Mesenchymal stem cell (in vitro differentiated cells and primary cell): ENCODE data around the gene RBM14. TPM values are rescaled to one million over a fixed set of nuclear protein-coding genes. Genes with fewer than 3 reads are reported as not detected.

Experiments
- DNase-seq: peaks from one replicate; pipeline ENCODE4 v3.0.0-alpha.2; 2013
- H2AFZ ChIP-seq: one replicate; pipeline ENCODE4 v1.6.1; 2013; ENCODE audit warnings: low read depth, mild to moderate bottlenecking, control low read depth, inconsistent platforms, low read length, moderate library complexity
- H2AK5ac ChIP-seq: 2 replicates; pipeline ENCODE4 v1.6.1; 2013; ENCODE audit warnings: low read length, moderate library complexity, mild to moderate bottlenecking, inconsistent platforms; ENCODE audit not compliant: severe bottlenecking
- H2BK120ac ChIP-seq: one replicate; pipeline ENCODE4 v1.6.1; 2013; ENCODE audit warnings: low read depth, mild to moderate bottlenecking, inconsistent platforms, low read length, moderate library complexity
- H2BK12ac ChIP-seq, 2 experiments: one replicate each; pipeline ENCODE4 v1.6.1; 2013; ENCODE audit warnings: inconsistent platforms in 2 of 2, low read length in 2 of 2, mild to moderate bottlenecking in 2 of 2, moderate library complexity in 2 of 2, control low read depth in 1 of 2
- H2BK15ac ChIP-seq: one replicate; pipeline ENCODE4 v1.6.1; 2013; ENCODE audit warnings: mild to moderate bottlenecking, low read depth, inconsistent platforms; ENCODE audit not compliant: poor library complexity, severe bottlenecking
- H2BK5ac ChIP-seq: 2 replicates; pipeline ENCODE4 v1.6.1; 2013; ENCODE audit warnings: low read depth, mild to moderate bottlenecking, low read length, control low read depth, inconsistent platforms; ENCODE audit not compliant: poor library complexity, severe bottlenecking
- H3K14ac ChIP-seq, 2 experiments: one replicate each; pipeline ENCODE4 v1.6.1; 2013; ENCODE audit warnings: inconsistent platforms in 2 of 2, low read length in 2 of 2, control low read depth in 1 of 2, mild to moderate bottlenecking in 1 of 2, moderate library complexity in 1 of 2
- H3K18ac ChIP-seq, 2 experiments: one replicate each; pipeline ENCODE4 v1.6.1; 2013; ENCODE audit warnings: inconsistent platforms in 2 of 2, low read length in 2 of 2, control low read depth in 1 of 2, low read depth in 1 of 2, mild to moderate bottlenecking in 1 of 2
- H3K23ac ChIP-seq, 2 experiments: one replicate each; pipeline ENCODE4 v1.6.1; 2013; ENCODE audit warnings: inconsistent platforms in 2 of 2, low read length in 2 of 2, mild to moderate bottlenecking in 2 of 2, moderate library complexity in 2 of 2, control low read depth in 1 of 2
- H3K27ac ChIP-seq: 2 replicates; pipeline ENCODE4 v1.5.1; 2013; ENCODE audit warnings: mild to moderate bottlenecking, moderate library complexity, low read length, control low read depth, inconsistent platforms; ENCODE audit not compliant: poor library complexity, severe bottlenecking
- H3K27me3 ChIP-seq, 2 experiments: 2 replicates each; pipeline versions ENCODE4 v1.6.1 to v1.7.0; 2013; ENCODE audit warnings: low read length in 2 of 2, mild to moderate bottlenecking in 2 of 2, moderate library complexity in 2 of 2, control low read depth in 1 of 2, inconsistent platforms in 1 of 2; ENCODE audit not compliant: control insufficient read depth in 1 of 2, insufficient read depth in 1 of 2
- H3K36me3 ChIP-seq, 2 experiments: 2 replicates each; pipeline versions ENCODE4 v1.6.1 to v1.7.0; 2013; ENCODE audit warnings: low read length in 2 of 2, control low read depth in 1 of 2, inconsistent platforms in 1 of 2, low read depth in 1 of 2, mild to moderate bottlenecking in 1 of 2; ENCODE audit not compliant: insufficient read depth in 2 of 2, control insufficient read depth in 1 of 2
- H3K4ac ChIP-seq, 2 experiments: one replicate each; pipeline ENCODE4 v1.6.1; 2013; ENCODE audit warnings: inconsistent platforms in 2 of 2, low read length in 2 of 2, mild to moderate bottlenecking in 2 of 2, moderate library complexity in 2 of 2, control low read depth in 1 of 2, low read depth in 1 of 2
- H3K4me1 ChIP-seq: 2 replicates; pipeline ENCODE4 v1.6.1; 2013; ENCODE audit warnings: low read depth, low read length, control low read depth; ENCODE audit not compliant: control insufficient read depth, insufficient read depth
- H3K4me2 ChIP-seq: 2 replicates; pipeline ENCODE4 v1.6.1; 2013; ENCODE audit warnings: low read length, mild to moderate bottlenecking, inconsistent platforms; ENCODE audit not compliant: poor library complexity, severe bottlenecking
- H3K4me3 ChIP-seq, 2 experiments: 2 replicates each; pipeline versions ENCODE4 v1.5.1 to v1.7.0; 2013; ENCODE audit warnings: low read length in 2 of 2, mild to moderate bottlenecking in 2 of 2, control low read depth in 1 of 2, low read depth in 1 of 2; ENCODE audit not compliant: insufficient read depth in 1 of 2
- H3K79me1 ChIP-seq: replicated peaks from 2 replicates; pipeline ENCODE4 v1.6.1; 2013; ENCODE audit warnings: mild to moderate bottlenecking, control low read depth, low read length, inconsistent platforms; ENCODE audit not compliant: poor library complexity, severe bottlenecking
- H3K9ac ChIP-seq: 2 replicates; pipeline ENCODE4 v1.7.0; 2013; ENCODE audit warnings: mild to moderate bottlenecking, low read length, moderate library complexity
- H3K9me3 ChIP-seq: 2 replicates; pipeline ENCODE4 v1.7.0; 2013; ENCODE audit warnings: mild to moderate bottlenecking, low read length; ENCODE audit not compliant: control insufficient read depth
- H4K8ac ChIP-seq: one replicate; pipeline ENCODE4 v1.6.1; 2013; ENCODE audit warnings: inconsistent platforms, mild to moderate bottlenecking, low read length, moderate library complexity
- H4K91ac ChIP-seq: one replicate; pipeline ENCODE4 v1.6.1; 2013; ENCODE audit warnings: mild to moderate bottlenecking, low read length, inconsistent platforms
- WGBS: methylation state at CpG from one replicate; pipeline ENCODE4 v1.1.7; 2013; ENCODE audit warnings: mixed read lengths; 5-methylcytosine and 5-hydroxymethylcytosine counted together
- polyA plus RNA-seq, 2 experiments: library from polyadenylated mRNA; stranded (reverse); fragments of 200-250 nt; gene quantifications; one replicate each; pipeline ENCODE4 v1.2.3, GENCODE V29; 2013

Gene RBM14, protein sequence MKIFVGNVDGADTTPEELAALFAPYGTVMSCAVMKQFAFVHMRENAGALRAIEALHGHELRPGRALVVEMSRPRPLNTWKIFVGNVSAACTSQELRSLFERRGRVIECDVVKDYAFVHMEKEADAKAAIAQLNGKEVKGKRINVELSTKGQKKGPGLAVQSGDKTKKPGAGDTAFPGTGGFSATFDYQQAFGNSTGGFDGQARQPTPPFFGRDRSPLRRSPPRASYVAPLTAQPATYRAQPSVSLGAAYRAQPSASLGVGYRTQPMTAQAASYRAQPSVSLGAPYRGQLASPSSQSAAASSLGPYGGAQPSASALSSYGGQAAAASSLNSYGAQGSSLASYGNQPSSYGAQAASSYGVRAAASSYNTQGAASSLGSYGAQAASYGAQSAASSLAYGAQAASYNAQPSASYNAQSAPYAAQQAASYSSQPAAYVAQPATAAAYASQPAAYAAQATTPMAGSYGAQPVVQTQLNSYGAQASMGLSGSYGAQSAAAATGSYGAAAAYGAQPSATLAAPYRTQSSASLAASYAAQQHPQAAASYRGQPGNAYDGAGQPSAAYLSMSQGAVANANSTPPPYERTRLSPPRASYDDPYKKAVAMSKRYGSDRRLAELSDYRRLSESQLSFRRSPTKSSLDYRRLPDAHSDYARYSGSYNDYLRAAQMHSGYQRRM
- 28.0 TPM for polyA plus RNA-seq (2013, experiment 1 of 2)
- 26.7 TPM for polyA plus RNA-seq (2013, experiment 2 of 2)

GRCh38 chr11:66616379-66617154, at the start of gene RBM14:
TSS of gene RBM14 (plus strand) at chr11:66616630. CDS start at chr11:66616721, 91 bp downstream.
- peak within 1 kb of the TSS in 1 of 2 experiments; percentile 69 for H3K14ac ChIP-seq
- peak within 1 kb of the TSS; percentile 92 for H4K8ac ChIP-seq
- peak; percentile 100 for DNase-seq
- peaks cover 4 to 17% of the 10 kb centered on the region in 2 experiments for H3K36me3 ChIP-seq
- no peak within 1 kb of the TSS for H2BK12ac ChIP-seq
- H3K9ac ChIP-seq: peak within 1 kb of the TSS; percentile 99
- under 1% methylated on average over 89 of the region's 90 CpGs for WGBS
- peak within 1 kb of the TSS; percentile 89 for H3K27ac ChIP-seq
- no peaks in the 10 kb centered on the region for H3K27me3 ChIP-seq
- H2AFZ ChIP-seq: no peak within 1 kb of the TSS
- peak within 1 kb of the TSS; percentile 30 for H2BK15ac ChIP-seq
- no peaks in the 10 kb centered on the region for H3K9me3 ChIP-seq
- peak within 1 kb of the TSS; percentile 84 for H2BK120ac ChIP-seq
- peak within 1 kb of the TSS; percentile 19 to 92 for H3K4ac ChIP-seq
- H3K4me1 ChIP-seq: peaks cover 4% of the 10 kb centered on the region
- peak within 1 kb of the TSS; percentile 58 for H4K91ac ChIP-seq
- H3K4me2 ChIP-seq: peak within 1 kb of the TSS; percentile 94
- peak within 1 kb of the TSS; percentile 85 to 95 for H3K18ac ChIP-seq
- no peak within 1 kb of the TSS for H3K23ac ChIP-seq
- peaks cover 1% of the 10 kb centered on the region for H3K79me1 ChIP-seq
- H2AK5ac ChIP-seq: no peak within 1 kb of the TSS
- peak within 1 kb of the TSS; percentile 83 for H2BK5ac ChIP-seq
- peak within 1 kb of the TSS; percentile 78 to 99 for H3K4me3 ChIP-seq

DNA sequence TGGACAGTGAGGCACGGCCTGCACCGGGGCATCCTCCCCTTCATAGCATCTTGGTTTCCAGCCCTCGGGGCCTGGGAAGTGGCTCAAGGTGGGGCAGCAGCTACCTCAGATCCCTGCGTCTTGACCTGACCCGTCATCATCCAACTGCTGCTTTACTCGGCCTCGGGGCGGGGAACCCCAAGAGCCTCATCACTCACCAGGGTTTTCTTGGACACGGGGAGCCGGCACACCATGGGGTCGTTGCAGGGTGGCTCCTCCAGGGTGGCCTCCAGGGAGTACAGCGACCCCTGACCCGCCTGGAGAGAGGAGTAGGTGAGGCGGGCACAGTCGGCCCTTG, 48.7 kb upstream of the RBM14 start:
- no peak overlapping the region for H4K91ac ChIP-seq
- H3K9ac ChIP-seq: peak overlapping the region; percentile 73
- H2BK12ac ChIP-seq: no peak overlapping the region
- no peak overlapping the region for H4K8ac ChIP-seq
- peaks cover 0 to 5% of the 10 kb centered on the region in 2 experiments for H3K27me3 ChIP-seq
- no peak overlapping the region for H3K18ac ChIP-seq
- no peak overlapping the region for H2AFZ ChIP-seq
- H3K4me1 ChIP-seq: no peaks in the 10 kb centered on the region
- H3K9me3 ChIP-seq: no peaks in the 10 kb centered on the region
- no peak overlapping the region for H3K14ac ChIP-seq
- no peak for DNase-seq
- H3K23ac ChIP-seq: no peak overlapping the region
- 92% methylated on average over 15 of the region's 15 CpGs for WGBS
- no peak overlapping the region for H3K4ac ChIP-seq
- H3K79me1 ChIP-seq: no peaks in the 10 kb centered on the region
- no peak overlapping the region for H2AK5ac ChIP-seq
- H2BK15ac ChIP-seq: no peak overlapping the region
- no peak overlapping the region for H2BK120ac ChIP-seq
- peak overlapping the region in 1 of 2 experiments; percentile 75 for H3K4me3 ChIP-seq
- H3K4me2 ChIP-seq: no peak overlapping the region
- H2BK5ac ChIP-seq: no peak overlapping the region
- peaks cover 0 to 17% of the 10 kb centered on the region in 2 experiments for H3K36me3 ChIP-seq
- no peak overlapping the region for H3K27ac ChIP-seq

GRCh38 chr11:66568124-66568916, 48.1 kb upstream of the RBM14 start, which contains the start of gene CTSF:
TSS of gene CTSF (minus strand) at chr11:66568606. CDS start at chr11:66568486, 120 bp downstream.
- H3K4ac ChIP-seq: no peak within 1 kb of the TSS
- H3K18ac ChIP-seq: no peak within 1 kb of the TSS
- no peak within 1 kb of the TSS for H2BK12ac ChIP-seq
- no peak within 1 kb of the TSS for H2AFZ ChIP-seq
- no peaks in the 10 kb centered on the region for H3K9me3 ChIP-seq
- peaks cover 0 to 5% of the 10 kb centered on the region in 2 experiments for H3K27me3 ChIP-seq
- H2BK120ac ChIP-seq: no peak within 1 kb of the TSS
- peak within 1 kb of the TSS; percentile 73 for H3K9ac ChIP-seq
- H3K4me2 ChIP-seq: no peak within 1 kb of the TSS
- H3K79me1 ChIP-seq: no peaks in the 10 kb centered on the region
- H4K8ac ChIP-seq: peak within 1 kb of the TSS; percentile 43
- DNase-seq: no peak
- H3K27ac ChIP-seq: no peak within 1 kb of the TSS
- H3K36me3 ChIP-seq: peaks cover 0 to 17% of the 10 kb centered on the region in 2 experiments
- no peaks in the 10 kb centered on the region for H3K4me1 ChIP-seq
- H3K14ac ChIP-seq: no peak within 1 kb of the TSS
- H4K91ac ChIP-seq: no peak within 1 kb of the TSS
- no peak within 1 kb of the TSS for H2BK15ac ChIP-seq
- WGBS: 96% methylated on average over 77 of the region's 77 CpGs
- H3K23ac ChIP-seq: no peak within 1 kb of the TSS
- no peak within 1 kb of the TSS for H2AK5ac ChIP-seq
- peak within 1 kb of the TSS in 1 of 2 experiments; percentile 75 for H3K4me3 ChIP-seq
- no peak within 1 kb of the TSS for H2BK5ac ChIP-seq
